ENCODE measurements around the gene C1QTNF9B. TPM values are rescaled to one million over a fixed set of nuclear protein-coding genes. Genes with fewer than 3 reads are reported as not detected.
"Not testable (repeated sequence)": the region's sequence is repeated elsewhere in the genome, so short reads cannot be mapped to it uniquely, and the experiment has no call there.

Gene C1QTNF9B
- total RNA-seq, result not detected in 2 replicates

- DNase-seq (ENCODE audit: extremely low read depth, low read depth, low spot score), result not testable (repeated sequence)
Observed at GRCh38 chr13:23897452-23897919, at the start of gene C1QTNF9B. Gene C1QTNF9B (minus strand): TSS chr13:23897502.

GRCh38 chr13:23946900-23947299 lies 49.6 kb upstream of the C1QTNF9B start:
- DNase-seq (ENCODE audit: extremely low read depth, low read depth, low spot score), result no peak

- DNase-seq (ENCODE audit: extremely low read depth, low read depth, low spot score), result no peak
Observed at GRCh38 chr13:23946067-23946466, 48.8 kb upstream of the C1QTNF9B start.

GRCh38 chr13:23945612-23946011 lies 48.3 kb upstream of the C1QTNF9B start:
- DNase-seq (ENCODE audit: extremely low read depth, low read depth, low spot score), result no peak

GRCh38 chr13:23941211-23941610 lies 43.9 kb upstream of the C1QTNF9B start:
- DNase-seq (ENCODE audit: extremely low read depth, low read depth, low spot score), result no peak

GRCh38 chr13:23939666-23940065 lies 42.4 kb upstream of the C1QTNF9B start:
- not testable (repeated sequence) for DNase-seq (ENCODE audit: extremely low read depth, low read depth, low spot score)

GRCh38 chr13:23934520-23934919 lies 37.2 kb upstream of the C1QTNF9B start:
- DNase-seq (ENCODE audit: extremely low read depth, low read depth, low spot score), result no peak

GRCh38 chr13:23928985-23929384 lies 31.7 kb upstream of the C1QTNF9B start:
- no peak for DNase-seq (ENCODE audit: extremely low read depth, low read depth, low spot score)

- DNase-seq (ENCODE audit: extremely low read depth, low read depth, low spot score), result no peak
Observed at GRCh38 chr13:23923031-23923430, 25.7 kb upstream of the C1QTNF9B start.

- no peak for DNase-seq (ENCODE audit: extremely low read depth, low read depth, low spot score)
Observed at GRCh38 chr13:23922005-23922932, 25.0 kb upstream of the C1QTNF9B start.

- DNase-seq (ENCODE audit: extremely low read depth, low read depth, low spot score), result no peak
Observed at GRCh38 chr13:23921451-23921888, 24.2 kb upstream of the C1QTNF9B start.

GRCh38 chr13:23919006-23919405 lies 21.7 kb upstream of the C1QTNF9B start:
- DNase-seq (ENCODE audit: extremely low read depth, low read depth, low spot score), result no peak

- no peak for DNase-seq (ENCODE audit: extremely low read depth, low read depth, low spot score)
Observed at GRCh38 chr13:23918208-23918607, 20.9 kb upstream of the C1QTNF9B start.

GRCh38 chr13:23915308-23915707 lies 18.0 kb upstream of the C1QTNF9B start:
- no peak for DNase-seq (ENCODE audit: extremely low read depth, low read depth, low spot score)

- DNase-seq (ENCODE audit: extremely low read depth, low read depth, low spot score), result no peak
Observed at GRCh38 chr13:23912469-23912868, 15.2 kb upstream of the C1QTNF9B start.

- DNase-seq (ENCODE audit: extremely low read depth, low read depth, low spot score), result no peak
Observed at GRCh38 chr13:23909606-23910005, 12.3 kb upstream of the C1QTNF9B start.

GRCh38 chr13:23905766-23906165 lies 8.5 kb upstream of the C1QTNF9B start:
- no peak for DNase-seq (ENCODE audit: extremely low read depth, low read depth, low spot score)

- DNase-seq (ENCODE audit: extremely low read depth, low read depth, low spot score), result no peak
Observed at GRCh38 chr13:23903906-23904280, 6.6 kb upstream of the C1QTNF9B start.

- no peak for DNase-seq (ENCODE audit: extremely low read depth, low read depth, low spot score)
Observed at GRCh38 chr13:23902975-23903905, 5.9 kb upstream of the C1QTNF9B start.

GRCh38 chr13:23901365-23901764 lies 4.1 kb upstream of the C1QTNF9B start:
- DNase-seq (ENCODE audit: extremely low read depth, low read depth, low spot score), result no peak

- no peak for DNase-seq (ENCODE audit: extremely low read depth, low read depth, low spot score)
Observed at GRCh38 chr13:23899555-23899954, 2.3 kb upstream of the C1QTNF9B start.
